Measurements from ENCODE around the gene NUDT15. TPM values are rescaled to one million over a fixed set of nuclear protein-coding genes. Genes with fewer than 3 reads are reported as not detected.

NUDT15 gene
- polyA plus RNA-seq, 1 donor (not counting 4 experiments of a cell fraction or from before 2014, with no cell fraction given): 41.1 TPM

- Histone ChIP-seq H3K79me2 (ENCODE audit: control insufficient read depth, insufficient read depth, low read length) (no peaks in the 10 kb centered on the region), H3K4me3 (ENCODE audit: control insufficient read depth in 2 of 3, extremely low read depth in 1 of 3, insufficient read depth in 2 of 3, low read depth in 1 of 3, low read length in 3 of 3) (no peak overlapping the region), H3K36me3 (ENCODE audit: control insufficient read depth in 2 of 2, extremely low read depth in 1 of 2, insufficient read depth in 2 of 2, low read length in 2 of 2) (peaks cover 16 to 24% of the 10 kb centered on the region in 2 experiments), H3K4me2 (ENCODE audit: control insufficient read depth, extremely low read depth, insufficient read depth, low read depth, low read length) (no peak overlapping the region), H3K9ac (ENCODE audit: control insufficient read depth, extremely low read depth, insufficient read depth, low read length) (no peak overlapping the region), H3K27me3 (ENCODE audit: control insufficient read depth, extremely low read depth, insufficient read depth, low read length) (no peaks in the 10 kb centered on the region), H3K9me1 (ENCODE audit: control insufficient read depth, extremely low read depth, insufficient read depth, low read length) (no peaks in the 10 kb centered on the region), H2AFZ (ENCODE audit: control insufficient read depth, low read length) (no peak overlapping the region), H3K9me3 (ENCODE audit: control insufficient read depth, low read depth, low read length) (peaks cover 13% of the 10 kb centered on the region), H4K20me1 (ENCODE audit: control insufficient read depth, extremely low read depth, insufficient read depth, low read length) (no peaks in the 10 kb centered on the region), H3K4me1 (ENCODE audit: control insufficient read depth, extremely low read depth, insufficient read depth, low read length) (peaks cover 8% of the 10 kb centered on the region), H3K27ac (ENCODE audit: control insufficient read depth, insufficient read depth, low read length) (no peak overlapping the region)
- FAIRE-seq: no peak
- dilution Hi-C loops (cut with MboI; ENCODE audit: extremely low pct_ligation_motif_present, low sequenced_read_pairs): no loop called here
- DNase-seq (ENCODE audit: low read depth, low spot score): no peak
- TF ChIP-seq EZH2 (IDR thresholded peaks at IDR 0.05; ENCODE audit: low read length): no peak
- TF ChIP-seq, protein P1, sequence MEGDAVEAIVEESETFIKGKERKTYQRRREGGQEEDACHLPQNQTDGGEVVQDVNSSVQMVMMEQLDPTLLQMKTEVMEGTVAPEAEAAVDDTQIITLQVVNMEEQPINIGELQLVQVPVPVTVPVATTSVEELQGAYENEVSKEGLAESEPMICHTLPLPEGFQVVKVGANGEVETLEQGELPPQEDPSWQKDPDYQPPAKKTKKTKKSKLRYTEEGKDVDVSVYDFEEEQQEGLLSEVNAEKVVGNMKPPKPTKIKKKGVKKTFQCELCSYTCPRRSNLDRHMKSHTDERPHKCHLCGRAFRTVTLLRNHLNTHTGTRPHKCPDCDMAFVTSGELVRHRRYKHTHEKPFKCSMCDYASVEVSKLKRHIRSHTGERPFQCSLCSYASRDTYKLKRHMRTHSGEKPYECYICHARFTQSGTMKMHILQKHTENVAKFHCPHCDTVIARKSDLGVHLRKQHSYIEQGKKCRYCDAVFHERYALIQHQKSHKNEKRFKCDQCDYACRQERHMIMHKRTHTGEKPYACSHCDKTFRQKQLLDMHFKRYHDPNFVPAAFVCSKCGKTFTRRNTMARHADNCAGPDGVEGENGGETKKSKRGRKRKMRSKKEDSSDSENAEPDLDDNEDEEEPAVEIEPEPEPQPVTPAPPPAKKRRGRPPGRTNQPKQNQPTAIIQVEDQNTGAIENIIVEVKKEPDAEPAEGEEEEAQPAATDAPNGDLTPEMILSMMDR (optimal IDR thresholded peaks at IDR 0.05 in 1 of 3, IDR thresholded peaks at IDR 0.05 in 1 of 3, conservative IDR thresholded peaks at IDR 0.05 in 1 of 3; ENCODE audit: extremely low read depth in 1 of 3, insufficient read depth in 2 of 3, low read length in 3 of 3): no peak
Measured at GRCh38 chr13:48070942-48071341, 33.4 kb downstream of the NUDT15 start.

- Histone ChIP-seq H3K36me3 (ENCODE audit: control insufficient read depth in 2 of 2, extremely low read depth in 1 of 2, insufficient read depth in 2 of 2, low read length in 2 of 2) (peaks cover 17 to 32% of the 10 kb centered on the region in 2 experiments), H3K9ac (ENCODE audit: control insufficient read depth, extremely low read depth, insufficient read depth, low read length) (no peak overlapping the region), H3K27me3 (ENCODE audit: control insufficient read depth, extremely low read depth, insufficient read depth, low read length) (no peaks in the 10 kb centered on the region), H3K4me2 (ENCODE audit: control insufficient read depth, extremely low read depth, insufficient read depth, low read depth, low read length) (no peak overlapping the region), H2AFZ (ENCODE audit: control insufficient read depth, low read length) (no peak overlapping the region), H3K79me2 (ENCODE audit: control insufficient read depth, insufficient read depth, low read length) (no peaks in the 10 kb centered on the region), H3K4me1 (ENCODE audit: control insufficient read depth, extremely low read depth, insufficient read depth, low read length) (no peaks in the 10 kb centered on the region), H3K9me3 (ENCODE audit: control insufficient read depth, low read depth, low read length) (peaks cover 13% of the 10 kb centered on the region), H4K20me1 (ENCODE audit: control insufficient read depth, extremely low read depth, insufficient read depth, low read length) (no peaks in the 10 kb centered on the region), H3K27ac (ENCODE audit: control insufficient read depth, insufficient read depth, low read length) (no peak overlapping the region), H3K4me3 (ENCODE audit: control insufficient read depth in 2 of 3, extremely low read depth in 1 of 3, insufficient read depth in 2 of 3, low read depth in 1 of 3, low read length in 3 of 3) (no peak overlapping the region), H3K9me1 (ENCODE audit: control insufficient read depth, extremely low read depth, insufficient read depth, low read length) (no peaks in the 10 kb centered on the region)
- dilution Hi-C loops (cut with MboI; ENCODE audit: extremely low pct_ligation_motif_present, low sequenced_read_pairs): no loop called here
- TF ChIP-seq, protein P1 (optimal IDR thresholded peaks at IDR 0.05 in 1 of 3, IDR thresholded peaks at IDR 0.05 in 1 of 3, conservative IDR thresholded peaks at IDR 0.05 in 1 of 3; ENCODE audit: extremely low read depth in 1 of 3, insufficient read depth in 2 of 3, low read length in 3 of 3): no peak
- no peak for TF ChIP-seq EZH2 (IDR thresholded peaks at IDR 0.05; ENCODE audit: low read length)
- DNase-seq (ENCODE audit: low read depth, low spot score): peak; percentile 78
- FAIRE-seq: no peak
Measured at GRCh38 chr13:48072304-48072703, 34.8 kb downstream of the NUDT15 start.

All from keratinocyte (primary cell).